ENCODE results near the gene TNFAIP3.
"Not testable (repeated sequence)": the region's sequence is repeated elsewhere in the genome, so short reads cannot be mapped to it uniquely, and the experiment has no call there.

Gene TNFAIP3

GRCh38 chr6:137879885-137880745, 13.1 kb downstream of the TNFAIP3 start:
- DNase-seq = no peak

GRCh38 chr6:137880746-137881521, 13.9 kb downstream of the TNFAIP3 start:
- no peak for DNase-seq

- DNase-seq = no peak
These were observed 14.4 kb downstream of the TNFAIP3 start for GRCh38 chr6:137881522-137881886.

GRCh38 chr6:137882225-137882961, 15.3 kb downstream of the TNFAIP3 start:
- DNase-seq = no peak

- DNase-seq = no peak
These were observed 16.5 kb downstream of the TNFAIP3 start for GRCh38 chr6:137883400-137884148.

- DNase-seq = no peak
These were observed 17.3 kb downstream of the TNFAIP3 start for GRCh38 chr6:137884149-137884909.

- DNase-seq = not testable (repeated sequence)
These were observed 17.8 kb downstream of the TNFAIP3 start for GRCh38 chr6:137884910-137885229.

- DNase-seq = not testable (repeated sequence)
These were observed 19.2 kb downstream of the TNFAIP3 start for GRCh38 chr6:137886226-137886625.

GRCh38 chr6:137890983-137891537, 24.0 kb downstream of the TNFAIP3 start:
- no peak for DNase-seq

- no peak for DNase-seq
These were observed 25.2 kb downstream of the TNFAIP3 start for GRCh38 chr6:137892271-137892708.

- no peak for DNase-seq
These were observed 26.1 kb downstream of the TNFAIP3 start for GRCh38 chr6:137893181-137893580.

- no peak for DNase-seq
These were observed 26.7 kb downstream of the TNFAIP3 start for GRCh38 chr6:137893726-137894125.

GRCh38 chr6:137894378-137894777, 27.3 kb downstream of the TNFAIP3 start:
- not testable (repeated sequence) for DNase-seq

- DNase-seq = no peak
These were observed 27.8 kb downstream of the TNFAIP3 start for GRCh38 chr6:137894779-137895385.

- no peak for DNase-seq
These were observed 29.6 kb downstream of the TNFAIP3 start for GRCh38 chr6:137896647-137897046.

- DNase-seq = no peak
These were observed 33.8 kb downstream of the TNFAIP3 start for GRCh38 chr6:137900815-137901214.

GRCh38 chr6:137901454-137901853, 34.4 kb downstream of the TNFAIP3 start:
- no peak for DNase-seq

GRCh38 chr6:137902699-137903098, 35.6 kb downstream of the TNFAIP3 start:
- no peak for DNase-seq

GRCh38 chr6:137903274-137903932, 36.3 kb downstream of the TNFAIP3 start:
- no peak for DNase-seq
